ENCODE data around the gene PHF19. TPM values are rescaled to one million over a fixed set of nuclear protein-coding genes. Genes with fewer than 3 reads are reported as not detected.

PHF19 gene
- polyA plus RNA-seq, 1 donor (not counting 4 experiments of a cell fraction or from before 2014, with no cell fraction given), result 11.7 TPM

DNA sequence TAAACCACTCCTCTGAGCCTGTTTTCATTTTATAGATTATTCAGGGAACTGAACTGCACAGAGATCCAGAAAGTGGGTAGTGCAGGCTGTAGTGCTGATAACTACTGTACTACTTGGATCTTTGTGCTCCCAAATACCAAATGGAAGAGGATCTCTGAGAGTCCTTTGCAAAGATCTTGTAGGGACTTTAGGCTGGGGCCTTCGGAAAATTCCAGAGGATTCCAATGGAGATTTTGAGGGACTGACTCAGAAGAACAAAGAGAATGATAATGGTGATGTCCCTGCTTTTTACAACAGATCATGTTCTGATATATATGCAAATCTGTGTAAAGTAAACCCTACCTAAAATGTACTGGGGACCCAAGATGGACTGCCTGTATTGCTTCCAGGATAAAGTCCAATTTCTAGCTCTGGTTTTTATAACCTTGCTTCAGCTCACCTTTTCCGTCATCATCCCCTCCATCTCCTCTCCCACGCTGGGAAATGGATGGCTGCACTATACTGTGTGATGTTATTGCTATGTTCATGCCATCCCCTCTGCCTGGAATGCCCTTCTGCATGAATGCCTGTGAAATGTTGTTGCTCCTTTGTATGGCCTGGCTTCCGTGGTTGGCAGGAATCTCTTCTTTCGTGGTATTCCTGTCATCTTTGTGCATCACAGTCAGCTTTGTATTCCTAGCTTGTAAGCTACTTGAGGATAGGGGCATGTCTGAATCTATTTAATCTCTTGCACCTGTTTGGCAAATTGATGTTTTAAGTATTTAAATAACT lies 24.6 kb downstream of the PHF19 start:
- Histone ChIP-seq H3K27me3 (ENCODE audit: control insufficient read depth, extremely low read depth, insufficient read depth, low read length) (no peaks in the 10 kb centered on the region), H3K4me3 (ENCODE audit: control insufficient read depth in 2 of 3, extremely low read depth in 1 of 3, insufficient read depth in 2 of 3, low read depth in 1 of 3, low read length in 3 of 3) (no peak overlapping the region), H3K4me2 (ENCODE audit: control insufficient read depth, extremely low read depth, insufficient read depth, low read depth, low read length) (no peak overlapping the region), H3K4me1 (ENCODE audit: control insufficient read depth, extremely low read depth, insufficient read depth, low read length) (no peaks in the 10 kb centered on the region), H3K9me1 (ENCODE audit: control insufficient read depth, extremely low read depth, insufficient read depth, low read length) (no peaks in the 10 kb centered on the region), H3K79me2 (ENCODE audit: control insufficient read depth, insufficient read depth, low read length) (no peaks in the 10 kb centered on the region), H4K20me1 (ENCODE audit: control insufficient read depth, extremely low read depth, insufficient read depth, low read length) (no peaks in the 10 kb centered on the region), H3K9ac (ENCODE audit: control insufficient read depth, extremely low read depth, insufficient read depth, low read length) (no peak overlapping the region), H3K36me3 (ENCODE audit: control insufficient read depth in 2 of 2, extremely low read depth in 1 of 2, insufficient read depth in 2 of 2, low read length in 2 of 2) (peaks cover 0 to 5% of the 10 kb centered on the region in 2 experiments), H3K27ac (ENCODE audit: control insufficient read depth, insufficient read depth, low read length) (no peak overlapping the region), H2AFZ (ENCODE audit: control insufficient read depth, low read length) (no peak overlapping the region), H3K9me3 (ENCODE audit: control insufficient read depth, low read depth, low read length) (no peaks in the 10 kb centered on the region)
- DNase-seq (ENCODE audit: low read depth, low spot score) (no peak), FAIRE-seq (no peak)
- dilution Hi-C loops (cut with MboI; ENCODE audit: extremely low pct_ligation_motif_present, low sequenced_read_pairs), result no loop called here
- no peak for TF ChIP-seq EZH2 (IDR thresholded peaks at IDR 0.05; ENCODE audit: low read length)
- TF ChIP-seq, protein P1, sequence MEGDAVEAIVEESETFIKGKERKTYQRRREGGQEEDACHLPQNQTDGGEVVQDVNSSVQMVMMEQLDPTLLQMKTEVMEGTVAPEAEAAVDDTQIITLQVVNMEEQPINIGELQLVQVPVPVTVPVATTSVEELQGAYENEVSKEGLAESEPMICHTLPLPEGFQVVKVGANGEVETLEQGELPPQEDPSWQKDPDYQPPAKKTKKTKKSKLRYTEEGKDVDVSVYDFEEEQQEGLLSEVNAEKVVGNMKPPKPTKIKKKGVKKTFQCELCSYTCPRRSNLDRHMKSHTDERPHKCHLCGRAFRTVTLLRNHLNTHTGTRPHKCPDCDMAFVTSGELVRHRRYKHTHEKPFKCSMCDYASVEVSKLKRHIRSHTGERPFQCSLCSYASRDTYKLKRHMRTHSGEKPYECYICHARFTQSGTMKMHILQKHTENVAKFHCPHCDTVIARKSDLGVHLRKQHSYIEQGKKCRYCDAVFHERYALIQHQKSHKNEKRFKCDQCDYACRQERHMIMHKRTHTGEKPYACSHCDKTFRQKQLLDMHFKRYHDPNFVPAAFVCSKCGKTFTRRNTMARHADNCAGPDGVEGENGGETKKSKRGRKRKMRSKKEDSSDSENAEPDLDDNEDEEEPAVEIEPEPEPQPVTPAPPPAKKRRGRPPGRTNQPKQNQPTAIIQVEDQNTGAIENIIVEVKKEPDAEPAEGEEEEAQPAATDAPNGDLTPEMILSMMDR (optimal IDR thresholded peaks at IDR 0.05 in 1 of 3, IDR thresholded peaks at IDR 0.05 in 1 of 3, conservative IDR thresholded peaks at IDR 0.05 in 1 of 3; ENCODE audit: extremely low read depth in 1 of 3, insufficient read depth in 2 of 3, low read length in 3 of 3), result no peak

GRCh38 chr9:120851449-120851848 lies 25.5 kb downstream of the PHF19 start:
- Histone ChIP-seq H2AFZ (ENCODE audit: control insufficient read depth, low read length) (no peak overlapping the region), H3K4me3 (ENCODE audit: control insufficient read depth in 2 of 3, extremely low read depth in 1 of 3, insufficient read depth in 2 of 3, low read depth in 1 of 3, low read length in 3 of 3) (no peak overlapping the region), H4K20me1 (ENCODE audit: control insufficient read depth, extremely low read depth, insufficient read depth, low read length) (no peaks in the 10 kb centered on the region), H3K27me3 (ENCODE audit: control insufficient read depth, extremely low read depth, insufficient read depth, low read length) (no peaks in the 10 kb centered on the region), H3K79me2 (ENCODE audit: control insufficient read depth, insufficient read depth, low read length) (no peaks in the 10 kb centered on the region), H3K4me1 (ENCODE audit: control insufficient read depth, extremely low read depth, insufficient read depth, low read length) (no peaks in the 10 kb centered on the region), H3K36me3 (ENCODE audit: control insufficient read depth in 2 of 2, extremely low read depth in 1 of 2, insufficient read depth in 2 of 2, low read length in 2 of 2) (peaks cover 0 to 3% of the 10 kb centered on the region in 2 experiments), H3K9me1 (ENCODE audit: control insufficient read depth, extremely low read depth, insufficient read depth, low read length) (no peaks in the 10 kb centered on the region), H3K9me3 (ENCODE audit: control insufficient read depth, low read depth, low read length) (no peaks in the 10 kb centered on the region), H3K4me2 (ENCODE audit: control insufficient read depth, extremely low read depth, insufficient read depth, low read depth, low read length) (no peak overlapping the region), H3K9ac (ENCODE audit: control insufficient read depth, extremely low read depth, insufficient read depth, low read length) (no peak overlapping the region), H3K27ac (ENCODE audit: control insufficient read depth, insufficient read depth, low read length) (no peak overlapping the region)
- DNase-seq (ENCODE audit: low read depth, low spot score) (no peak), FAIRE-seq (no peak)
- TF ChIP-seq, protein P1 (optimal IDR thresholded peaks at IDR 0.05 in 1 of 3, IDR thresholded peaks at IDR 0.05 in 1 of 3, conservative IDR thresholded peaks at IDR 0.05 in 1 of 3; ENCODE audit: extremely low read depth in 1 of 3, insufficient read depth in 2 of 3, low read length in 3 of 3), result no peak
- TF ChIP-seq EZH2 (IDR thresholded peaks at IDR 0.05; ENCODE audit: low read length), result no peak
- dilution Hi-C loops (cut with MboI; ENCODE audit: extremely low pct_ligation_motif_present, low sequenced_read_pairs), result no loop called here
